Measurements from ENCODE around the gene RP9. TPM values are rescaled to one million over a fixed set of nuclear protein-coding genes. Genes with fewer than 3 reads are reported as not detected.

RP9 gene
- total and polyA plus RNA-seq, 7 donors, result 6.6 to 24.6 (median 10.8) TPM

DNA sequence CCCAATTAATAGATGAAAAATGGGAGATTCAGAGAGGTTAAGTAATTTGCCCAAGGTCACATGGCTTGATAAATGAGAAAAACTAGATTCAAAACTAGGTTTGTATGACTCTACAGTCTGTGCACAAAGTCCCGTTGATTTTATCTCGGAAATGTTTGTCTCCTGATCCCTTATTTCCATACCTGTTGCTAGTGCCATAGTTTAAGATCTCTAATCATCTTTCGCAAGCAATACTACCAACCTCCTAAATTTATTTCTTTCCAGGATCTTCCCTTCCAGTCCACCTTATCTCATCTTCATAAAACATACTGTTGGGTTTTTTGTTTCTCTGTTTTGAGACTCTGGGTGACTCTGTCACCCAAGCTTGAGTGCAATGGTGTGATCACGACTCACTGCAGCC is 49.6 kb downstream of the RP9 start:
- no peaks in the 10 kb centered on the region for H3K36me3 ChIP-seq
- 49 to 59% methylated on average over 4 of the region's 4 CpGs for WGBS, 2 donors
- H3K4me3 ChIP-seq, result no peak overlapping the region
- DNase-seq, result no peak
- TF ChIP-seq EP300 (IDR thresholded peaks at IDR 0.05) (no peak), POLR2A (IDR thresholded peaks at IDR 0.05) (no peak), CTCF (IDR thresholded peaks at IDR 0.05) (no peak)
- H3K27me3 ChIP-seq, result no peaks in the 10 kb centered on the region
- intact Hi-C loops (cut with DNase I), result loop anchor here (5.0 to 10.0 kb wide), 4 partner anchors 102 to 565 kb away; partner anchors contain the start of genes AVL9, FKBP9, KBTBD2 and LSM5
- H3K27ac ChIP-seq, result no peak overlapping the region
- peaks cover 0 to 30% (median 17%) of the 10 kb centered on the region in 4 donors for H3K4me1 ChIP-seq
- no peaks in the 10 kb centered on the region for H3K9me3 ChIP-seq

DNA sequence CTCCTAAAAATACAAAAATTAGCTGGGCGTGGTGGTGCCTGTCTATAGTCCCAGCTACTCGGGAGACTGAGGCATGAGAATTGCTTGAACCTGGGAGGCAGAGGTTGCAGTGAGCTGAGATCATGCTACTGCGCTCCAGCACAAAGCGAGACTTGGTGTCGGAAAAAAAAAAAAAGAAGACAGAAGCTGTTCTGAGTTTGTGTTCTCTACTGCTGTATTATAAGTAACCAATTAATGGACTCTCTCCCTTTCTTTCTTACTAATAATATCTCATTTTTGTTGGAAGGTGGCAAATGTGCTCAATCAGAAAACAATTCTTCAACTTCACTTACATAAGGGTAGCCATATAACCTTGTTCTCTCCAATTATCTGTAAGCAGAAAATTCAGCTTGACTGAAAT is 54.0 kb downstream of the RP9 start:
- H3K36me3 ChIP-seq, result no peaks in the 10 kb centered on the region
- H3K4me1 ChIP-seq, result peaks cover 0 to 20% (median 12%) of the 10 kb centered on the region in 4 donors
- no peak for DNase-seq
- no peak overlapping the region for H3K27ac ChIP-seq
- no peak overlapping the region for H3K4me3 ChIP-seq
- no peaks in the 10 kb centered on the region for H3K9me3 ChIP-seq
- intact Hi-C loops (cut with DNase I), result no loop called here
- WGBS, 2 donors, result 96 to 97% methylated on average over 5 of the region's 5 CpGs
- H3K27me3 ChIP-seq, result no peaks in the 10 kb centered on the region
- no peak for TF ChIP-seq EP300 (IDR thresholded peaks at IDR 0.05)
- no peak for TF ChIP-seq POLR2AphosphoS5 (IDR thresholded peaks at IDR 0.05)
- no peak for TF ChIP-seq POLR2A (IDR thresholded peaks at IDR 0.05)
- no peak for TF ChIP-seq CTCF (IDR thresholded peaks at IDR 0.05)

GRCh38 chr7:33054261-33054964 is 54.8 kb downstream of the RP9 start:
- Histone ChIP-seq H3K4me3 (no peak overlapping the region), H3K27me3 (no peaks in the 10 kb centered on the region), H3K27ac (no peak overlapping the region), H3K9me3 (no peaks in the 10 kb centered on the region), H3K36me3 (no peaks in the 10 kb centered on the region), H3K4me1 (peaks cover 0 to 23% (median 13%) of the 10 kb centered on the region in 4 donors)
- DNase-seq, result no peak
- intact Hi-C loops (cut with DNase I), result loop anchor here (5.0 kb wide), 1 partner anchor 252 kb away; no protein-coding TSS in a partner anchor
- TF ChIP-seq POLR2AphosphoS5 (IDR thresholded peaks at IDR 0.05) (no peak), CTCF (IDR thresholded peaks at IDR 0.05) (no peak), EP300 (IDR thresholded peaks at IDR 0.05) (no peak), POLR2A (IDR thresholded peaks at IDR 0.05) (no peak)
- WGBS, 2 donors, result 72 to 83% methylated on average over 2 of the region's 2 CpGs

DNA sequence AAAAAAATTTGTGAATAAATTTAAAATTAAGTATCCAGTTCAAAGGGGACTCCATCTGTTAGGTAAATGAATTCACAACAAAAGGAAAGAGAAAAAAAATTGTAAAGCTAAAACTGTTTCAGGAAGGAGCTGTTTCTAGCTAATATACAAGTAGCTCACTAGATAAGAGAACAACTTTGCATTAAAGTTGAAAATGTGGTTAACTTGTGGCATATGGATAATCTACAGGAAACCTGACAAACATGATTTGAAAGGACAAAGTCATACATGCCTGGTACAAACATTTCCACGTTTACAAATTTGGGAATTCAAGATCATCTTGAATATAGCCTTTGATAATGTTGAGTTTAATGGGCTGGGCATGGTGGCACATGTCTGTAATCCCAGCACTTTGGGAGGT is 55.5 kb downstream of the RP9 start:
- DNase-seq, result no peak
- WGBS, 2 donors, result 28 to 31% methylated on average over 1 of the region's 1 CpG
- TF ChIP-seq POLR2A (IDR thresholded peaks at IDR 0.05) (no peak), CTCF (IDR thresholded peaks at IDR 0.05) (no peak), POLR2AphosphoS5 (IDR thresholded peaks at IDR 0.05) (no peak), EP300 (IDR thresholded peaks at IDR 0.05) (no peak)
- H3K36me3 ChIP-seq, result no peaks in the 10 kb centered on the region
- H3K27me3 ChIP-seq, result no peaks in the 10 kb centered on the region
- H3K9me3 ChIP-seq, result no peaks in the 10 kb centered on the region
- no peak overlapping the region for H3K4me3 ChIP-seq
- H3K27ac ChIP-seq, result no peak overlapping the region
- peaks cover 0 to 25% (median 13%) of the 10 kb centered on the region in 4 donors for H3K4me1 ChIP-seq
- intact Hi-C loops (cut with DNase I), result loop anchor here (5.0 kb wide), 1 partner anchor 251 kb away; no protein-coding TSS in a partner anchor
